GM18511 (cell line): ENCODE measurements around the gene AOC2.

Experiments
- ATAC-seq: cut with Tn5 transposase; IDR thresholded peaks from one replicate; pipeline ENCODE4 v1.9.1; 2021; ENCODE audit warnings: mild to moderate bottlenecking, moderate library complexity; ENCODE audit not compliant: unreplicated experiment

The AOC2 gene, protein sequence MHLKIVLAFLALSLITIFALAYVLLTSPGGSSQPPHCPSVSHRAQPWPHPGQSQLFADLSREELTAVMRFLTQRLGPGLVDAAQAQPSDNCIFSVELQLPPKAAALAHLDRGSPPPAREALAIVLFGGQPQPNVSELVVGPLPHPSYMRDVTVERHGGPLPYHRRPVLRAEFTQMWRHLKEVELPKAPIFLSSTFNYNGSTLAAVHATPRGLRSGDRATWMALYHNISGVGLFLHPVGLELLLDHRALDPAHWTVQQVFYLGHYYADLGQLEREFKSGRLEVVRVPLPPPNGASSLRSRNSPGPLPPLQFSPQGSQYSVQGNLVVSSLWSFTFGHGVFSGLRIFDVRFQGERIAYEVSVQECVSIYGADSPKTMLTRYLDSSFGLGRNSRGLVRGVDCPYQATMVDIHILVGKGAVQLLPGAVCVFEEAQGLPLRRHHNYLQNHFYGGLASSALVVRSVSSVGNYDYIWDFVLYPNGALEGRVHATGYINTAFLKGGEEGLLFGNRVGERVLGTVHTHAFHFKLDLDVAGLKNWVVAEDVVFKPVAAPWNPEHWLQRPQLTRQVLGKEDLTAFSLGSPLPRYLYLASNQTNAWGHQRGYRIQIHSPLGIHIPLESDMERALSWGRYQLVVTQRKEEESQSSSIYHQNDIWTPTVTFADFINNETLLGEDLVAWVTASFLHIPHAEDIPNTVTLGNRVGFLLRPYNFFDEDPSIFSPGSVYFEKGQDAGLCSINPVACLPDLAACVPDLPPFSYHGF

DNA sequence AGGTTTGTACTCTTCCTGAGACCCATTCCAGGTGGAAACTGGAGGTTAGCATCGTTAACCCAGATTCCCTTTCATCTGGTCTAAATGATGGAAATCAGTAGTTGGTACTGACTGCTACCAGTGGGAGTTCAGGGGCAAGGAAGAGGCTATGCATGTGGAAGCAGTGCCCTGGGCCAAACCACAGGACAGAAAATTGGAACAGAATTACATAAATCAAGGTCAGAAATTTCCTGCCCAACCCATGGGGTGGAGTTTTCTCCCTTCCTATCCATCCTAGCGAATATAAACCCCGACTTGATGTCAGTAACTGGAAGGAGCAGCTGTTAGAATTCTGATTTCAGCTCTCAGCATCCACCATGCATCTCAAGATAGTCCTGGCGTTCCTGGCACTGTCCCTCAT, at the start of gene AOC2:
AOC2 (plus strand) TSS at position 310 of the 400 bp plus-strand sequence; CDS start at position 357, 47 bp downstream.
- no peak for ATAC-seq

DNA sequence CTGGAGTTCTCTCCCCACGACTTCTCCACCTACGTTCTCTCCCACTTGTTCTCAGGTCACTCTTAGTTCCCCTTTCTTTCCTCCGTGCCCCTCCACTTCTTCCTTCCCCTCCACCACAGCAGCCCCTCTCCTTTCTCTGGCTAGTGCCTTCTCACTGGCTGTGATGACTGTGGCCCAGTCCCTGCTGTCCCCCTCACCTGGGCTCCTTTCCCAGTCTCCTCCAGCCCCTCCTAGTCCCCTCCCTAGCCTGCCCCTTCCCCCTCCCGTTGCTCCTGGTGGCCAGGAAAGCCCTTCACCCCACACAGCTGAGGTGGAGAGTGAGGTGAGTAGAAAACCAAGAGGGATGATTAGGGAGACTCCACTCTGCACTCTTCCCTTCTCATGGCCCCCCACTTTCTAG, 49.3 kb upstream of the AOC2 start:
- no peak for ATAC-seq

DNA sequence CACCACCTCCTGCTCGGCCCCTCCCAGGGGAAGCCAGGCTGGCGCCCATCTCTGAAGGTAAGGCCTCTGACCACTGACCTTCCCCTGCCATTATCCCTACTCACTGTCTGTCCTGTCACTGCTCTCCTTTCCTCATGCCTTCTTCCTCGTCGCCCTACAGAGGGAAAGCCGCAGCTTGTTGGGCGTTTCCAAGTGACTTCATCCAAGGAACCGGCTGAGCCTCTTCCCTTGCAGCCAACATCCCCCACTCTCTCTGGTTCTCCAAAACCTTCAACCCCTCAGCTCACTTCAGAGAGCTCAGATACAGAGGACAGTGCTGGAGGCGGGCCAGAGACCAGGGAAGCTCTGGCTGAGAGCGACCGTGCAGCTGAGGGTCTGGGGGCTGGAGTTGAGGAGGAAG, 48.9 kb upstream of the AOC2 start:
- no peak for ATAC-seq

DNA sequence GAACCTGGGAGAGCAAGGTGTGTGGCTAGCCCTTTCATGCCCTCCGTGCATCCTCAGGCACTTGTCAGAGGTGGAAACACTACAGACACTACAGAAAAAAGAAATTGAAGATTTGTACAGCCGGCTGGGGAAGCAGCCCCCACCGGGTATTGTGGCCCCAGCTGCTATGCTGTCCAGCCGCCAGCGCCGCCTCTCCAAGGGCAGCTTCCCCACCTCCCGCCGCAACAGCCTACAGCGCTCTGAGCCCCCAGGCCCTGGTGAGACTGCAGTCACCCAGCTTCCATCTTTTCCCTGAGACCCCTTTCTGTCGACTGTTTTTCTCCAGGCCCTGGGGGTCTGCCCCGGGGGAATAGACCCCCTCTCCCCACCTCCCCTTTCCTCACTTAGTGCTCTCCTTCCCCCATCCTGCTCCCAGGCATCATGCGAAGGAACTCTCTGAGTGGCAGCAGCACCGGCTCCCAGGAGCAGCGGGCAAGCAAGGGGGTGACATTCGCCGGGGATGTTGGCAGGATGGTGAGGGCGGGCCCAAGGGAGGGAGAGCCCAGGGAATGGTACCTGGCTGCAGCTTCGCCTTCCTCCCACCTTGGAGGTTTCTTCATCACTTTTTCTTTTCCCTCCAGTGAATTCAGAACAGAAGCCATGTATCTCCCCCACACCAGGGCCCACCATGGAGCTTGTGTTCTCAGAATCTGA, 48.2 kb upstream of the AOC2 start:
- ATAC-seq = no peak

DNA sequence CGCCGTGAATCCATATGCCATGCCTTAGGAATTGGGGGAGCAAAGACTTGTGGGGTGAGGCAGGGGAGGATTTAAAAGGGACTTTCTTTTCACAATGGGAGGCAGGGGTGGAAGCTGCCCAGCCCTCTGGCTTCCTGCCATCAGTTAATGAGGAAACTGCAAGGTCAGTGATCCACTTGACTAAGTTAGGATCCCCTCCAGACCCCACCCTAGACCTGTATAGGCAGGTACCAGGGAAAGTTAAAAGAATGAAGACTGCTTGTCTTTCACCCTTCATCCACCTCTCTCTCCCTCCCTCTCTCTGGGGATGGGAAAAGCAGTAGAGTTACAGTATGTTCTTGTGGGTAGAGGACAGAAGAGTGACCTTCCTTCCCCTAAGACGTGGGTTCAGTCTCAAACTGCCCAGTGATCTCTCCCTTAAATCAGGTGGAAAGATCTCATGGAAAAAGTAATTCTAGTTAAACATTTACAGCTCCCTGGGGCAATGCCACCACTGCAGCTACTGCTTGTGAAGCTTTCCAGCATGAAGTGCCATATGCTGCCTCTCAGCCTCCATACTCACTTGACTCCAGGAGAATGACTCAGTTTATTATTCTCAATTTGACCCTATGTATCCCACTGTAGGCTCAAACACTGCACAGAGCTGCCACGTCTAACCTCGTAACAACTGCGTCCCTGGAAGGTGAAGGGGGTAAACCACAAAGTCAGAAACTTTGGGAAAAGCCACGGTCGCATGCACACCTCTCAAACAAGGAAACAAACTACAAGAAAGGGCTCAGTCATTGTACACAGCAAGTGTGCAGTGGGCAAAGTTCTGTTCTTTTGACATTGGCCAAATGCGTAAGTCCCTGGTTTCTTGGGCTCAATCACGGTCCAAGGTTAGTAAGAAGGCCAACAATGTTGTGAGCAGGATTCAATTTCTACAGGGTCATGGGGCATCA, 47.0 kb upstream of the AOC2 start:
- no peak for ATAC-seq

DNA sequence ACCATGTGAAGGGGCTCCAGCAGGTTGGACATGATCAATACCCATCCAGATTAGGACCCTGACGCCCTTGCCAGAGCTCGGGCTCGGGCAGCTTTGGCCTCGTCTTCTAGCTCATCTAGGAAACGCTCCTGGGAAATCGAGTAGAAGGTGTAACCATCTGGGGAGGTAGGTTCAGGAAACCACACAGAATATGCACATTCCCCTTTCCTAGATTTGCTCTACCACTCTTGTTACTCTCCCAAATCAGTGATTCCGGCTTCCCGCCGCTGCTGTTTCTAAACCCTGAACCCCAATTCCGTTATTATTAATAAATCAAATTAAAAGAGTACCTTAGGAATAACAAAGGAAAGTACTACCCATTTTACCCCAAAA, 46.4 kb upstream of the AOC2 start:
- ATAC-seq = no peak

DNA sequence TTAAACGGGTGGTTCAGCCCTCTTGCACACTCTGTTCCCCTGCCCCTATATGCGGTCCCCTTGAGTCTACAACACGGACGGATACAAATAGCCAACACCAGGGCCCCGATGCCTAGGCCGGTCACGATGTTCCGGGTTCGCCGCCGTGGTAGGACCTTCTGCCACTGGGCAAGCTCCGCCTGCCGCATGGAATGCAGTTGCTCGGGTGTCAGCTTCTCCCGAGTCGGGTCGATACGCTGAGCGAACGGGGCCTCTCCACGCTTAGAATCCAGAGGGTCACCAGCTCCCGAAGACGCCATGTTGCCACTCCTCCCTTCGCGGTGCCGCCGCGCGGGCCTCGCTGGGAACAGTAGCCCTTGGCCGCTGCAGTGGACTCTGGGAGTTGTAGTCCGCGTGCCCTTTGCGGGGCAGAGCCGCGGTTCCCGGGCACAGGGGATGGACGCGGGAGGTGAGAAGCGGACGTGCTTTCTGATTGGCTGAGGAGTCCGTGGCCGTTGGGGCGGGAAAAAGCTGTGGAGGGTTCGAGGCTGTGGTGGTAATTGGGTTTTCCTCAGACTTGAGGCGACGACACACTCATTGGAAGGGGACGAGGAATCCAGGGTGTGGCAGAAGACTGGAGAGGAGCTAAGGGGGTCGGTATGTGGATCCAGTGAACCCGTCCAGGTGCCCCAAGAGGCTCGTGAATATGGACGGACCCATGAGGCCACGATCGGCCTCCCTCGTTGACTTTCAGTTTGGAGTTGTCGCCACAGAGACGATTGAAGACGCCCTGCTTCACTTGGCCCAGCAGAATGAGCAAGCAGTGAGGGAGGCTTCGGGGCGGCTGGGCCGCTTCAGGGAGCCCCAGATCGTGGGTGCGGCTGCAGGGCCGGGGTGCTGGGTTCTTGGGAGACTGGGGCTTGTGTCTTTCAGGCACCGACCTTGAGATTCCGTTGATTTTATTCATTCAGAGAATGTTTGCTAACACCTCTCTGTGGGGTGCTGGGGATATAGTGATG, 45.7 kb upstream of the AOC2 start, which contains the start of the genes CNTD1 and COA3:
CNTD1 (plus strand) TSS at position 479 of the 998 bp plus-strand sequence; CDS start at position 686, 207 bp downstream.
COA3 (minus strand) TSS at position 322 of the 998 bp plus-strand sequence; CDS start at position 299, 23 bp downstream.
- peak; percentile 81 for ATAC-seq

DNA sequence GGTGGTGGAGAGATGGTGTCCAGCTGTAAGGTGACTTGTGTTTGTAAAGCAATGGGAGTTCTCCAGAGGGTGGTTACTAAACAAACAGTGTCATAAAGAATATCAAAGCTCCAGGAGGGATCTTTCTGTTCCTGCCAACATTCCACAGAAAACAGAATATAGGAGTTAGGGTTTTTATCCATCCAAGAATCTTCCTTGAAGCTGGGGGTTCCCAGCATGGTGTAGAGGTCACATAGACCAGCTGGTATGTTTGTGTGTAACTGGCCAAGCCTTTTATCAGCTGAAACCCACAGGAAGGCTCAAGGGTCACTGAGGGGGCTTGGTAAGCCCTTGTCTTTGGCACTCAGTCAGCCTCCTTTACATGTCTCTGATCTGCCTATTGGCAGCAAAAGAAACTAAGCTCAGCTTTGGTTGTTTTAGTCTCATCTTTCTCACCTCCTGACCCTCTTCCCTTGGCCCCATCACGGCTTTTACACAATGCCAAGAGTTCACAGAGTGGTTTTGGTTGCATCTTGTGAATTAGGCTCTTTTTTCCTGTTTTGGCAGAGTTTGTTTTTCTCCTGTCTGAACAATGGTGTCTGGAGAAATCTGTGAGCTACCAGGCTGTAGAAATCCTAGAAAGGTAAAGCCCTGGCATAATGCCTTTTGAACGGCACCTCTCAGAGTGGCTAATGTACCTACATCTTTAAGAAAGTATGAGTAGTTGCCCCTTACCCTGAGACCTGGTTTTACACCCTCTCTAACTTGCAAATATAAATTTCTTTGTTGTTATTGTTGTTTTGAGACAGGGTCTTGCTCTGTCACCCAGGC, 41.1 kb upstream of the AOC2 start:
- no peak for ATAC-seq

DNA sequence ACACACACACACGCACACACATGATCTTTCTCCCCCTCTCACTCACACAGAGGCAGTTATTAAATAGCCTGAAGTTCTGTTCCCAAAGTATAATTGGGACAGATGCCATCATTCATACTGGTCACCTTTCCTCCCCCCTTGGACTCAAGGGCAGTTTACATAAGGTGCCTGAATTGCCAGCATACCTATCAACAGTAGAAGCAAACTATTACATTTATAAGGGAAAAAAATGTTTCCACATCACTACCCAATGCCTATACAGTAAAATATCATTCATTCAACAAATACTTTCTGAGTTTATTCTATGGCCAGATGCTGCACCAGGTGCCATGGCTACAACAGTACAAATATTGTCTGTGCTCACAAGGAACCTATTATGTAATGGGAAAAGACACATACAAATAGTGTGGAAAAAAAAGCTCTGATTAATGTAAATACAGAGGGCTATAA, 39.4 kb upstream of the AOC2 start:
- no peak for ATAC-seq

DNA sequence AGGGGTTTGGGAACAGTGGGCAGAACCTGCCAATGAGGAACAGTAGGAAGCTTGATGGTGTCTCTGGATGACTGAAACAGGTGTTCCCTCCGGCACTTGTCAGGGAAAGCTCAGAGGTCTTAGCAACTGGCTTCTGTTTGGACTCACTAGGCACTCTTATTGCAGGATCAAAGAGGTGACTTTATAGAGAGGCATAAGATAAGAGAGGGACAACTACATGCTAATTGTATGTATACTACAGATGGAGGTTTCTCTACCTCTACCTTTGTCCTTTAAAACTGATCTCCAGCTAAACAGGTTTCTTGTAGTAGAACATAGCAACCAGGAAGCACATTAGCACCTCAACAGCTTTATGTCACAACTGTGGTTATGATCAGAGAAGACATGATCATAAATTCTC, 38.1 kb upstream of the AOC2 start:
- ATAC-seq = no peak

DNA sequence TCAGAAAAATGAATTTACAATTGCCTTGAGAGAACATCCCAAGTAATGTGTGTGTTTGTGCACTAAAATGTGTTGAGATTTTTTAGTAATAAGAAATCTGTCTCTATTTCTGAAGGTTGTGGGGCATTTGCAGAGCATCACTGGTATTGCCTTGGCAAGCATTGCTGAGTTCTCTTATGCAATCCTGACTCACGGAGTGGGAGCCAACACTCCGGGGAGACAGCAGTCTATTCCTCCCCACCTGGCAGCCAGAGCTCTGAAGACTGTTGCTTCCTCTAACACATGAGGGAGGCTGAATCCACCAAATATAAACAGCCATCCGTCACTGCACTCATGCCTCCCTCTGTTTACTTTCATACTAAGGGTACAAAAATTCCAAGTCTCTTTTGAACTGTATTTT, 35.1 kb upstream of the AOC2 start:
- no peak for ATAC-seq

DNA sequence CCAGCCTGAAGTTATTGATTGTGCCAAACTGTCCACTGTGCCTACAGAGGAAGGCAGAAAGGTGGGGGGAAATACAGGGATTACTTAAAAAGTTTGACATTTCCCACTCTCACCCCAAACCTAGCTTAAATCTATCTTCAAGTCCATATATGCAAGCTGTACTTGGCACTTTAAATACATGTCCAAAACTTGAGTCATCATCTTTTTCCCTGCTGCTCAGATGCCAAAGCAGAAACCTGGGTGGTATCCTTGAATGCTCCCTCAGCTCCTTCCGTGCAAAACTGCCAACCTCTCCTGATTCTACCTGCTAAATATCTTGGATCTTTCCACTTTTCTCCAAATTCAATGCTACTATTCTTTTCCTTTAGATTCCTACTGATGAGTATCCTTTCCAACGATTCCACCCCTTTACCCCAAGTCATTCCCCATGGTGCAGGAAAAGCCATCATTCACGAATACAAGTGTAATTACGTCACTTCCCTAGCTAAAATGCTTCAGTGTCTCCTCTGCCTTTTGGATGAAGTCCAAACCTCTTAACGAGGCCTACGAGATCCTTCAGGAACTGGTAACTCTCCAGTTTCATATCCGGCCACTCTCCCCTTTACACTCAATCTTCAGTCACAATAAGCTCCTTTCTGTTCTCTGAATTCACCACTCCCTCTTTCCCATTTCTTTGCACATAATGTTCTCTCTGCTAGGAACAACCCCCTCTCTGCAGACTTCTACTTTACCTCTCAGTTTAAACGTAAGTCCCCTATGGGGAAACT, 29.6 kb upstream of the AOC2 start:
- ATAC-seq = no peak

DNA sequence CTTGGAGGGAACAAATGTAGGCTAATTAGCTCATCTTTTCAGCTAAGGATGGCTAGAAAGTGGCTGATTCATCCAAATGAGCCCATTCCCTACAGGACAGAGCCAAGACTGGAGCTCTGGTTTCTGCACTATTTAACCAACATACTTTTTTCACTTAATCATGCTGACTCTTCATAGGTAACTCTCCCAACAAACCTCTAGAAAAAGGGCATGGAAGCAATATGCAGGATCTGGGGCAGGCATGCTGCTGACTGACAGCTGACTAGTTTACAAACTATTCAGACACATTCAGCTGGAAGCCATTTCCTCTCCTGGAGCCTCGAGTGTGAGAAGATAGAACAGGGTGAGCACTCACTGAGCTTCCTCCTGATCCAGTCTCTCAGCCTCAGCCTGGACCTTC, 26.5 kb upstream of the AOC2 start:
- ATAC-seq = no peak

DNA sequence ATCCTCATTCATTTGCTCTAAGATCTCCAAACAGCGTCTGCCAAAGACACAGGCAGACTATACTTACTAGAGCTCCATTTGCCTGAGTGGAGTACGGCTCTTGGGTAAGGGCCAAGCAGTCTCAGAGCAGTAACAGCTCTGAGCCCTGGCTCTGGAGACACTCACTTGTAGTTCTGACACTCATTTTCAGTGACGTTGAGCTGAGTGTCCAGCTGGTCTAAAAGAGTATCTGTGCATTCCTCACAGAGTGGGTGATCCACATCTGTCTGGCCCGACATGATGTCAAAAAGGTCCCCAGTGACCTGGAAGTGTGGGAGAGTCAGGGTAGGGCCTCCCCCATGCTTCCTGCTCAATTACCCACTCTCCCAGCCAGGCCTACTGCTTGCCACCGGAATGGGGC, 26.0 kb upstream of the AOC2 start:
- no peak for ATAC-seq

DNA sequence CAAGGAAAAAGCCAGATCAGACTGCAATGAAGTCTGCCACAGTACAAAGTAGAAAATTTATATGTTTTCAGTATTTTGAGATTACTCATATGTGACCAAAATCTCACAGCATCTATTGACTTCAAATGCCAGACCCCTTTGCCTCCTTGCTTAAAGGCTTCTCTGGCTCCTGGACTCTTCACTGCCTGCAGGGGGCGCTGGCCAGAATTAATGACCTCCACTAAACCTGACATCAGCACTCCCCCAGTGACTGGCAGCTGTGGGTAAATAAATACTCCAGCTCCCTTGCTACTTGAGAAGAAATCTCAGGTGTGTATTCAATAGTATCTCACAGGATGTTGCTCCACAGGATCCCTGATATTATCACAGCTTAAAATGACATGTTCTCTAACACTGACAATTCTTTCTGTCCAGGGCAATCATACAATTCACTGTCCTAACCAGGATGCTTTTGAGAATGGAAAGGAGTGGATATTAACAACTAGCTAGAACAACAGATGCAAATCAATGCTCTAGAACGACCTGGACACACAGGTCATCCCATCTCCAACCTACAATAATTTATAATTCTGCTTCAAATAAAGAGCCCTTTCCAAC, 24.3 kb upstream of the AOC2 start:
- no peak for ATAC-seq

DNA sequence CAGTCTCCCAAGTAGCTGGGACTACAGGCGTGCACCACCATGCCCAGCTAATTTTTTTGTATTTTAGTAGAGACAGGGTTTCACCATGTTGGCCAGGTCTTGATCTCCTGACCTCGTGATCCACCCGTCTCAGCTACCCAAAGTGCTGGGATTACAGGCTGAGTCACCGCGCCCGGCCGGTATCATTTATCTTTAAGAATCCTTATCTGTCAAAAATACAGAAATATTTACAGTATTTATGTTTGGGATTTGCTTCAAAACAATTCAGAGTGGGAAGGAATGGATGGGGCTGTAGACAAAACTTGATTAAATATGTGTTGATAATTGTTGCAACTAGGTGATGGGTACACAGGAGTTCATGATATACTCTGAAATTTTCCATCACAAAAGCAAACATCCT, 23.2 kb upstream of the AOC2 start:
- no peak for ATAC-seq

DNA sequence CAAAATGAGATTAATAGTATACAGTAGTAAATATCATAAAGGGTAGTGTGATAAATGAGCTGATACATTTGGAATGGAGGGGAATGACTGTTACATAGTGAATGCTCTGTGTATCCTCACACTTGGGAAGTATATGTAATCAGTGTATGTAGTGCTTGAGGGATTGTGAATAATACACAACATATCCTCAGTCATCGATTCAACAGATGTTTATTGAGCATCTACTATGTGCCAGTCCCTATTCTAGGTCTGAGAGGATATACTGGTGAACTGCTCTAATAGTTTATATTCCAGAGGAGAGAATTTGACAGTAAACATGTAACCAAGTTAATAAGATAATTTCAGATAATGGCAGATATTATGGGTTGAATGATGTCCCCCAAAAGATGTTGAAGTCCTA, 16.9 kb upstream of the AOC2 start:
- no peak for ATAC-seq
